Memory B cell (primary cell): ENCODE measurements around the gene TNNI3K.

Experiments
- ATAC-seq: fragments of 150-1000 bp; cut with Tn5 transposase; 2 replicates; pipeline ENCODE4 v1.10.0; 2021; ENCODE audit warnings: low read depth, mild to moderate bottlenecking, moderate library complexity
- DNase-seq, 2 donors: peaks; one replicate each; pipeline ENCODE4 v3.0.0; 2022; ENCODE audit warnings: low spot score in 2 of 2
- H3K27ac Mint-ChIP-seq: one replicate; pipeline ENCODE4 v1.8.0; 2022; ENCODE audit warnings: mild to moderate bottlenecking, moderate library complexity, mixed read lengths
- H3K27me3 Mint-ChIP-seq: one replicate; pipeline ENCODE4 v1.8.0; 2022; ENCODE audit warnings: mixed read lengths
- H3K36me3 Mint-ChIP-seq: one replicate; pipeline ENCODE4 v1.8.0; 2022; ENCODE audit warnings: mild to moderate bottlenecking, mixed read lengths
- H3K4me1 Mint-ChIP-seq: one replicate; pipeline ENCODE4 v1.8.0; 2022; ENCODE audit warnings: mixed read lengths
- H3K4me3 Mint-ChIP-seq: one replicate; pipeline ENCODE4 v1.8.0; 2022; ENCODE audit warnings: mild to moderate bottlenecking, moderate library complexity, mixed read lengths
- H3K9me3 Mint-ChIP-seq: one replicate; pipeline ENCODE4 v1.8.0; 2022; ENCODE audit warnings: mixed read lengths

Gene TNNI3K

GRCh38 chr1:74486036-74486435, 250.8 kb downstream of the TNNI3K start:
- ATAC-seq: no peak
- no peaks in the 10 kb centered on the region for H3K4me1 Mint-ChIP-seq
- H3K9me3 Mint-ChIP-seq: no peaks in the 10 kb centered on the region
- H3K4me3 Mint-ChIP-seq: no peak overlapping the region
- no peaks in the 10 kb centered on the region for H3K36me3 Mint-ChIP-seq
- DNase-seq: no peak
- peaks cover 8% of the 10 kb centered on the region for H3K27me3 Mint-ChIP-seq
- no peak overlapping the region for H3K27ac Mint-ChIP-seq

GRCh38 chr1:74496669-74497068, 261.5 kb downstream of the TNNI3K start:
- DNase-seq (no peak), ATAC-seq (no peak)
- Mint-ChIP-seq H3K27me3 (peaks cover 4% of the 10 kb centered on the region), H3K4me3 (no peak overlapping the region), H3K36me3 (no peaks in the 10 kb centered on the region), H3K9me3 (peaks cover 1% of the 10 kb centered on the region), H3K4me1 (no peaks in the 10 kb centered on the region), H3K27ac (no peak overlapping the region)

- DNase-seq (no peak), ATAC-seq (no peak)
- Mint-ChIP-seq H3K27me3 (peaks cover 7% of the 10 kb centered on the region), H3K36me3 (no peaks in the 10 kb centered on the region), H3K4me3 (no peak overlapping the region), H3K4me1 (peaks cover 4% of the 10 kb centered on the region), H3K27ac (no peak overlapping the region), H3K9me3 (peaks cover 1% of the 10 kb centered on the region)
Measured at GRCh38 chr1:74498901-74499300, 263.7 kb downstream of the TNNI3K start.

- no peak overlapping the region for H3K4me3 Mint-ChIP-seq
- ATAC-seq (no peak), DNase-seq (no peak)
- no peaks in the 10 kb centered on the region for H3K36me3 Mint-ChIP-seq
- no peak overlapping the region for H3K27ac Mint-ChIP-seq
- H3K27me3 Mint-ChIP-seq: peaks cover 5% of the 10 kb centered on the region
- no peaks in the 10 kb centered on the region for H3K9me3 Mint-ChIP-seq
- peaks cover 4% of the 10 kb centered on the region for H3K4me1 Mint-ChIP-seq
Measured at GRCh38 chr1:74502432-74502831, 267.2 kb downstream of the TNNI3K start.

- no peaks in the 10 kb centered on the region for H3K9me3 Mint-ChIP-seq
- H3K4me3 Mint-ChIP-seq: no peak overlapping the region
- H3K27me3 Mint-ChIP-seq: peaks cover 4% of the 10 kb centered on the region
- H3K27ac Mint-ChIP-seq: no peak overlapping the region
- ATAC-seq: no peak
- no peaks in the 10 kb centered on the region for H3K36me3 Mint-ChIP-seq
- DNase-seq: no peak
- H3K4me1 Mint-ChIP-seq: peaks cover 4% of the 10 kb centered on the region
Measured at GRCh38 chr1:74502858-74503257, 267.7 kb downstream of the TNNI3K start.

GRCh38 chr1:74504125-74504932, 269.1 kb downstream of the TNNI3K start:
- no peaks in the 10 kb centered on the region for H3K36me3 Mint-ChIP-seq
- H3K4me1 Mint-ChIP-seq: peaks cover 4% of the 10 kb centered on the region
- no peak overlapping the region for H3K27ac Mint-ChIP-seq
- H3K27me3 Mint-ChIP-seq: peaks cover 2% of the 10 kb centered on the region
- H3K4me3 Mint-ChIP-seq: no peak overlapping the region
- DNase-seq (peak; percentile 15 to 16), ATAC-seq (peak; percentile 64)
- no peaks in the 10 kb centered on the region for H3K9me3 Mint-ChIP-seq

- Mint-ChIP-seq H3K27me3 (peaks cover 2% of the 10 kb centered on the region), H3K9me3 (no peaks in the 10 kb centered on the region), H3K27ac (no peak overlapping the region), H3K4me3 (no peak overlapping the region), H3K36me3 (no peaks in the 10 kb centered on the region), H3K4me1 (peaks cover 4% of the 10 kb centered on the region)
- DNase-seq: no peak
- no peak for ATAC-seq
Measured at GRCh38 chr1:74504933-74505512, 269.8 kb downstream of the TNNI3K start.

- H3K4me1 Mint-ChIP-seq: peaks cover 4% of the 10 kb centered on the region
- no peaks in the 10 kb centered on the region for H3K9me3 Mint-ChIP-seq
- H3K27ac Mint-ChIP-seq: no peak overlapping the region
- no peaks in the 10 kb centered on the region for H3K36me3 Mint-ChIP-seq
- no peak for DNase-seq
- no peak for ATAC-seq
- H3K27me3 Mint-ChIP-seq: peaks cover 2% of the 10 kb centered on the region
- H3K4me3 Mint-ChIP-seq: no peak overlapping the region
Measured at GRCh38 chr1:74505928-74506710, 270.9 kb downstream of the TNNI3K start.

GRCh38 chr1:74508449-74508848, 273.3 kb downstream of the TNNI3K start:
- DNase-seq (no peak), ATAC-seq (no peak)
- Mint-ChIP-seq H3K36me3 (no peaks in the 10 kb centered on the region), H3K9me3 (no peaks in the 10 kb centered on the region), H3K27me3 (peaks cover 4% of the 10 kb centered on the region), H3K27ac (no peak overlapping the region), H3K4me1 (no peaks in the 10 kb centered on the region), H3K4me3 (no peak overlapping the region)

GRCh38 chr1:74512170-74512915, 277.2 kb downstream of the TNNI3K start, which contains the start of gene LRRC53:
Gene LRRC53 (minus strand): TSS chr1:74512611. CDS start chr1:74483349, 29,262 bp downstream.
- Mint-ChIP-seq H3K36me3 (no peaks in the 10 kb centered on the region), H3K27me3 (peaks cover 4% of the 10 kb centered on the region), H3K9me3 (no peaks in the 10 kb centered on the region), H3K4me3 (no peak within 1 kb of the TSS), H3K4me1 (no peaks in the 10 kb centered on the region), H3K27ac (no peak within 1 kb of the TSS)
- no peak for DNase-seq
- no peak for ATAC-seq

- Mint-ChIP-seq H3K4me1 (peaks cover 3% of the 10 kb centered on the region), H3K36me3 (no peaks in the 10 kb centered on the region), H3K4me3 (no peak overlapping the region), H3K9me3 (no peaks in the 10 kb centered on the region), H3K27me3 (peaks cover 4% of the 10 kb centered on the region), H3K27ac (no peak overlapping the region)
- no peak for DNase-seq
- no peak for ATAC-seq
Measured at GRCh38 chr1:74513411-74514300, 278.5 kb downstream of the TNNI3K start.

GRCh38 chr1:74517599-74518051, 282.4 kb downstream of the TNNI3K start:
- no peak for DNase-seq
- ATAC-seq: no peak
- Mint-ChIP-seq H3K27ac (no peak overlapping the region), H3K9me3 (no peaks in the 10 kb centered on the region), H3K4me1 (peaks cover 3% of the 10 kb centered on the region), H3K27me3 (peaks cover 1% of the 10 kb centered on the region), H3K4me3 (no peak overlapping the region), H3K36me3 (no peaks in the 10 kb centered on the region)

- H3K36me3 Mint-ChIP-seq: no peaks in the 10 kb centered on the region
- ATAC-seq (no peak), DNase-seq (no peak)
- no peak overlapping the region for H3K4me3 Mint-ChIP-seq
- H3K27me3 Mint-ChIP-seq: peaks cover 3% of the 10 kb centered on the region
- H3K4me1 Mint-ChIP-seq: peaks cover 3% of the 10 kb centered on the region
- H3K27ac Mint-ChIP-seq: no peak overlapping the region
- H3K9me3 Mint-ChIP-seq: no peaks in the 10 kb centered on the region
Measured at GRCh38 chr1:74522148-74522547, 287.0 kb downstream of the TNNI3K start.
